Glutamatergic neuron (in vitro differentiated cells): ENCODE measurements around the gene CEP104. TPM values are rescaled to one million over a fixed set of nuclear protein-coding genes. Genes with fewer than 3 reads are reported as not detected.

Source experiments
- DNase-seq: peaks from one replicate; pipeline ENCODE4 v3.0.0; 2022
- H3K27ac Mint-ChIP-seq: one replicate; pipeline ENCODE4 v1.8.0; 2020; ENCODE audit warnings: mild to moderate bottlenecking, mixed read lengths, inconsistent platforms; ENCODE audit not compliant: unreplicated experiment
- H3K27me3 Mint-ChIP-seq: one replicate; pipeline ENCODE4 v1.8.0; 2020; ENCODE audit warnings: mild to moderate bottlenecking, moderate library complexity, mixed read lengths, inconsistent platforms; ENCODE audit not compliant: unreplicated experiment
- H3K36me3 Mint-ChIP-seq: one replicate; pipeline ENCODE4 v1.8.0; 2020; ENCODE audit warnings: mild to moderate bottlenecking, mixed read lengths, inconsistent platforms; ENCODE audit not compliant: unreplicated experiment
- H3K4me1 Mint-ChIP-seq: one replicate; pipeline ENCODE4 v1.8.0; 2020; ENCODE audit warnings: mild to moderate bottlenecking, low read depth, mixed read lengths, inconsistent platforms; ENCODE audit not compliant: unreplicated experiment
- H3K4me3 Mint-ChIP-seq: one replicate; pipeline ENCODE4 v1.8.0; 2020; ENCODE audit warnings: mild to moderate bottlenecking, mixed read lengths, inconsistent platforms; ENCODE audit not compliant: unreplicated experiment
- H3K9me3 Mint-ChIP-seq: one replicate; pipeline ENCODE4 v1.8.0; 2020; ENCODE audit warnings: mild to moderate bottlenecking, moderate library complexity, mixed read lengths, inconsistent platforms; ENCODE audit not compliant: unreplicated experiment
- total RNA-seq: library from RNA; stranded (reverse); fragmentation: NEBNext Ultra II Directional; extraction: Animal tissue kit (Norgen Biotek cat#: 25700); gene quantifications from one replicate; pipeline ENCODE4 v1.2.1, GENCODE V29; 2021; ENCODE audit not compliant: unreplicated experiment
- TF ChIP-seq, protein P1 (sequence below): fragments of 200-600 bp; sonication (generic); IDR thresholded peaks from one replicate; pipeline ENCODE4 v1.5.0; 2021; ENCODE audit not compliant: partially characterized antibody, unreplicated experiment

CEP104 gene
- total RNA-seq, 1 donor from 2014 or later = 102 TPM

DNA sequence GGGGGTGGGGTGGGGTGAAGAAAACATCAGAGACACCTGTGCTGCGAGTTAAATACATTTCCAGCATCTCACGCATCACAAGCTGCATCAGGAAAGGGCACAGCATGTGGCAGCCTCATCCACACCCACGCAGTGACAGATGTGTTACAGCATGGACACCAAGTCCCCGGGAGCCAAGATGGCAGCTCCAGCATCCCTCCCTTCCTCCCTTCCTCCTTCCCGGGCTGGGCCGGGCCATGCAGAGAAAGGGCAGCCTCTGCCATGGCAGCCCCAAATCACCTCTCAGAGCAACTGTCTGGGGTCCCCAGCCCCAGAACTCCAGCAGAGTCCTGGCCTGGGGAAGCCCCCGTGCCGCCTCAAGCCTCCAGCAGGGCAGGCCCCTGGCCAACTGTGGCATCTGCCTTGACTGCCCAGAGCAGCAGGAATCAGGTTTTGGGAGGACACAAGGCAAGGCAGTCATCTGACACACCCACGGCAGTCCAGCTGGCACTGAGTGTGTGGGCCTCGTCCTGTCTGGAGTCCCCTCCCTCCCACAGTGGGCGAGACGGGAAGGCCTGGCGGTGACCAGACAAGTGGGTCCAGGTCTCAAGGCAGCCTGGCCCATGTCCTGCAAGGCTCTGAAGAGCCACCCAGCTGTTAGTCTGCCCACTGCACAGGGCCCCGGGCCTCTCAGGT is 78.3 kb downstream of the CEP104 start:
- peaks cover 5% of the 10 kb centered on the region for H3K27me3 Mint-ChIP-seq
- TF ChIP-seq, protein P1, sequence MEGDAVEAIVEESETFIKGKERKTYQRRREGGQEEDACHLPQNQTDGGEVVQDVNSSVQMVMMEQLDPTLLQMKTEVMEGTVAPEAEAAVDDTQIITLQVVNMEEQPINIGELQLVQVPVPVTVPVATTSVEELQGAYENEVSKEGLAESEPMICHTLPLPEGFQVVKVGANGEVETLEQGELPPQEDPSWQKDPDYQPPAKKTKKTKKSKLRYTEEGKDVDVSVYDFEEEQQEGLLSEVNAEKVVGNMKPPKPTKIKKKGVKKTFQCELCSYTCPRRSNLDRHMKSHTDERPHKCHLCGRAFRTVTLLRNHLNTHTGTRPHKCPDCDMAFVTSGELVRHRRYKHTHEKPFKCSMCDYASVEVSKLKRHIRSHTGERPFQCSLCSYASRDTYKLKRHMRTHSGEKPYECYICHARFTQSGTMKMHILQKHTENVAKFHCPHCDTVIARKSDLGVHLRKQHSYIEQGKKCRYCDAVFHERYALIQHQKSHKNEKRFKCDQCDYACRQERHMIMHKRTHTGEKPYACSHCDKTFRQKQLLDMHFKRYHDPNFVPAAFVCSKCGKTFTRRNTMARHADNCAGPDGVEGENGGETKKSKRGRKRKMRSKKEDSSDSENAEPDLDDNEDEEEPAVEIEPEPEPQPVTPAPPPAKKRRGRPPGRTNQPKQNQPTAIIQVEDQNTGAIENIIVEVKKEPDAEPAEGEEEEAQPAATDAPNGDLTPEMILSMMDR = no peak
- H3K4me3 Mint-ChIP-seq = no peak overlapping the region
- peaks cover 13% of the 10 kb centered on the region for H3K4me1 Mint-ChIP-seq
- DNase-seq = no peak
- no peaks in the 10 kb centered on the region for H3K36me3 Mint-ChIP-seq
- H3K9me3 Mint-ChIP-seq = peaks cover 8% of the 10 kb centered on the region
- no peak overlapping the region for H3K27ac Mint-ChIP-seq

- H3K27ac Mint-ChIP-seq = no peak overlapping the region
- peaks cover 5% of the 10 kb centered on the region for H3K27me3 Mint-ChIP-seq
- no peaks in the 10 kb centered on the region for H3K36me3 Mint-ChIP-seq
- TF ChIP-seq, protein P1 = no peak
- peaks cover 8% of the 10 kb centered on the region for H3K9me3 Mint-ChIP-seq
- peaks cover 13% of the 10 kb centered on the region for H3K4me1 Mint-ChIP-seq
- DNase-seq = no peak
- no peak overlapping the region for H3K4me3 Mint-ChIP-seq
These were observed 79.1 kb downstream of the CEP104 start for GRCh38 chr1:3777647-3778589.

DNA sequence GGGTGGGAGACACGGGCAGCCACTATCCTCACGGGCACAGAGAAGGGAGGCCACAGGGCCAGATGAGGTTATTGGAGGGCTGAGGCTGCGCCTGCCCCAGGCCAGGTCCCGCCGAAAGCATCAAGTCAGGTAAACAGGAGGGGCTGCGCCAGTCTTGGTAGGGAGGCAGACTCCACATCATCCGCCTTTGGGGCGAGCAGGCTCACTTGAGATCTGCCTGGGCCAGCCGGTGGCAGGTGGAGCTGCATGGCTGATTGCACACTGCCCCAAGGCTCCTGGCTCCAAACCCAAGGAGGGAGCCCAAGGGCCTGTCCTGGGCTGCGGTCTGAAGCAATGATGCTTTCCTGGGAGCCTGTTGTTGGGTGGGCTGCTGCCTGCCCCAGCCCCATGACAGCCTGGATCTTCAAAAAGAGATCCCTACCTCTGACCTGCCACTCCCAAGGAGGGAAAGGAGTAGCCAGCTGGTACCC is 79.9 kb downstream of the CEP104 start:
- no peak for DNase-seq
- peaks cover 8% of the 10 kb centered on the region for H3K9me3 Mint-ChIP-seq
- TF ChIP-seq, protein P1 = no peak
- H3K4me1 Mint-ChIP-seq = peaks cover 13% of the 10 kb centered on the region
- no peak overlapping the region for H3K4me3 Mint-ChIP-seq
- peaks cover 5% of the 10 kb centered on the region for H3K27me3 Mint-ChIP-seq
- no peak overlapping the region for H3K27ac Mint-ChIP-seq
- no peaks in the 10 kb centered on the region for H3K36me3 Mint-ChIP-seq

DNA sequence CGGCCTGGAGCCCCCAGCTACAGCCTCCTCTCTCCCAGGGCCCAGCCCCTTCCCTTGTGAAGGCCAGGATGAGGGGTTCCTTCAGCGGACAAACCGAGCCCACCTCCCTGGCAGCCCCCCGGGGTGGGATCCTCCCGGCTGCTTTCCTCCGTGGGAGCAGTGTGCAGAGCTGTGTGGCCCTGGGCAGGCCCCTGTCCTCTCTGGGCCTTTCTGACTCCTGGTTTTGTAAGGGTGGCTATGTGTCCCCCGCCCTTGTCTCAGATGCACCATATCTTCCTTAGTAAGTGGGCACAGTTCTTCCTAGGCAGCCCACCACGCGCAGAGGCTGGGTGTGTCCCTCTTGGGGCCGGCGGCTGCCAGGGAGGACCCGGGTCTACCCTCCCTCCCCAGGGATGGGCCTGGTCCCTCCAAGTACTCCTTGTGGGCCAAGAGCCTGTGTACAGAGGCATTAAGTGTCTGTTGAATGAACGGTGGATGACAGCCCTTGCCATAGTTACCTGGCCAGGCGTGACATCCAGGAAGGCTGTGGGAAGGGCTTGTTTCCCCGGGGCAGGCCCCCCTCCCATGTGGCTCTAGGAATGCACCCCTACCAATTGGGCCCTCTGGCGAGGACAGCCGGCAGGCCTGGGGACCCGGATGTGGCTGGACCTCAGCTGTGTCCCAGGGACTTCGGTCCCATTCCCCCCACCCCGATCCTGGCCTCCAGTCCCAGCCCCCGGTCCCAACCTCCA is 80.6 kb downstream of the CEP104 start:
- TF ChIP-seq, protein P1 = no peak
- Mint-ChIP-seq H3K36me3 (no peaks in the 10 kb centered on the region), H3K27me3 (peaks cover 4% of the 10 kb centered on the region), H3K9me3 (peaks cover 8% of the 10 kb centered on the region), H3K4me1 (peaks cover 13% of the 10 kb centered on the region), H3K27ac (no peak overlapping the region), H3K4me3 (no peak overlapping the region)
- DNase-seq = no peak
